Stimulated activated CD4-positive, alpha-beta T cell treated with anti-CD3 and anti-CD28 coated beads, Interleukin-4, amount 100 ng/mL, for 48 hours (primary cell): ENCODE data around the gene WSCD2.
"Not testable (repeated sequence)": the region's sequence is repeated elsewhere in the genome, so short reads cannot be mapped to it uniquely, and the experiment has no call there.

Experiments
- DNase-seq, 2 donors: peaks; one replicate each; pipeline ENCODE4 v3.0.0-alpha.2; 2020; ENCODE audit warnings: low read depth in 2 of 2

The WSCD2 gene

GRCh38 chr12:108196319-108196718 lies 67.2 kb downstream of the WSCD2 start:
- DNase-seq: no peak

DNA sequence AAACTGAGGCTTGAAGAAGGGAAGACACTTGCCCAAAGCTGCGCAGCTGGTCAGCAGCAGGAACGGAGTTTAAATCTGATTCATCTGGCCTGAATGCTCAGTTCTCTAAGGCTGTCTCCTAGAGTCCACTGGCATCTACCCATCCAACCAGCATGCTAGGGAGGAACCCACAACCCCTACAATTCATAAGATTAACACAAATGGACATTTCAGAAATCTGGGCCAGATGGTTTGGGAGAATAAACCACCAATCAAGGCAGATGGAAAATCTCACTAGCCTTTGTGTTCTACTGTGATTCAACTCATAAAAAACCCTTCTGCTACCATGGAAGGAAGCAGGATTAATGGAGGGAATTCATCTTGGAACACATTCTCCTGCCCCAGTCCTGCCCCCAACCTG lies 67.8 kb downstream of the WSCD2 start:
- DNase-seq: no peak

DNA sequence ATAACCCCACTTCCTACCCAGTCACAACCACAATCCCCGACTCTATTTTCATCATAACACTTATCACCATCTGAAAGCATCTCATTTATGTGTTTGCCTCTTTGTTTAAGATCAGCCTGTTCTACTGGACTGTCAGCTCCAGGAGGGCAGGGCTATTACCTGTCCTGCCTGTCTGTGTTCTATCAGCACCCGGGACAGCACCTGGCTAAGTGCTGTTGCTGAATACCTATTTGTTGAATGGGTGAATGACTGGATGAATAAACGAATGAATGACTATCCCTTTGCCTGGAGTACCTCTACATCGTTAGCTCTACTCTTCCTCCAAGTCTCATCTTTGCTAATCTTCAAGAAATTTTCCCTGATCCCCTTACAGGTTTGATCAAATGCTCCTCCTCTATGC lies 69.0 kb downstream of the WSCD2 start:
- DNase-seq: no peak

DNA sequence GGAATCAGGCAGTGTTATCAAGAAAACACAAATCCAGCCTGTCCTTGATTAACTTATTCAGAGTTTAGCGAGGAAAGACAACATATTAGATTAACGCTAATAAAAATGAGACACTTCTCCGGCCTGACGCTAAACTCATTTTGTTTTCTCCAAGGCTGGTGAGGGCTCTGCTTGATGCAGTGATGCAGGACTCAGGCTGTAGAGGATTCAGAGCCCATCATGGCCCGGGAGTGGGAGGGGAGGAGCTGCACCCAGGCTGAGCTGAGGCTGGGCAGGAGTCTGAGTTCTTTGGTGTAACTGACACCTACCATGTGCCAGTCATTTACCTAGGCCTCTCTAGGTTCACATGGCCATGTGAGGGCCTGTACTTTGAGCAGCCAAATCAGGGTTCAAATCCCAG lies 70.0 kb downstream of the WSCD2 start:
- DNase-seq: no peak

DNA sequence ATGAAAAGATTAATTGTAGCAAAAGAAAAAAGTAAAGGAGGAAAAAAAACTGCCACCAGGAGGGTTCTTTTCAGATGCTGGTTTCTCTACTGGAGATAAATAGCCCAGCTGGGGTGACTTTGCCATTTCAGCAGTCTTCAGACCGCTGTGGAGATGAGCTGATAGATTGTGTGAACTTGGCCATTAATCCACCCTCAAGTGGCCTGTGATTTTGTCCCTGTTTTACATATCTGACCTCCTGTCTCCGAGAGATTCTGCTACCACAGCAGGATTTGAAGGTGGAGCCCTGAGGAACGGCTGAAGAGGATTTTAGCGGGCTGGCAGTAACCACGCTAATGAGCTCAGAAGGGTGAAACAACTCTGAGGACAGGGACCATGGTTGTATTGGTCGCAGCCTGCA lies 72.7 kb downstream of the WSCD2 start:
- DNase-seq: no peak

GRCh38 chr12:108204117-108204987 lies 75.3 kb downstream of the WSCD2 start:
- DNase-seq: no peak

GRCh38 chr12:108205864-108206263 lies 76.8 kb downstream of the WSCD2 start:
- DNase-seq: no peak

GRCh38 chr12:108207791-108208730 lies 79.0 kb downstream of the WSCD2 start:
- no peak for DNase-seq

GRCh38 chr12:108210001-108210400 lies 80.9 kb downstream of the WSCD2 start:
- DNase-seq: no peak

DNA sequence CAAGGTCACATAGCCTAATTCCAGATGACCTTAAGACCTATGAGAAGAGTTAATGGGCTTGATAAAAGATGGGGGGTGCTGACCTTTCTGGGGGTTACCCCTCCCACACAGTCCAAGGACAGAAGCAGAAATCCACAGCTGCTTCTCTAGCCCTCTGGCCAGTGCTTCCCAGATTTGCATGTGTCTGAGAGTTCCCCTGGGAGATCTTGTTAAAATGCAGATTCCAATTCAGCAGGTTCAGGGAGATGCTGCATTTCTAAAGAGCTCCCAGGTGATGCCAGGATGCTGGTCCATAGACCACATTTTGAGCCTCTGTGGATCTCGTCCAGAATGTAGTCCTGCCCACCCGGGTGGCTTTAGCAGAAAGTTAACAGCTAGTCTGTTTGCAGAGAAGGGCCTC lies 82.1 kb downstream of the WSCD2 start:
- no peak for DNase-seq

GRCh38 chr12:108213871-108214445 lies 84.9 kb downstream of the WSCD2 start:
- DNase-seq: no peak

- no peak for DNase-seq
These were observed 85.4 kb downstream of the WSCD2 start for GRCh38 chr12:108214486-108214885.

GRCh38 chr12:108215458-108215857 lies 86.4 kb downstream of the WSCD2 start:
- DNase-seq: no peak

- no peak for DNase-seq
These were observed 89.8 kb downstream of the WSCD2 start for GRCh38 chr12:108218921-108219320.

DNA sequence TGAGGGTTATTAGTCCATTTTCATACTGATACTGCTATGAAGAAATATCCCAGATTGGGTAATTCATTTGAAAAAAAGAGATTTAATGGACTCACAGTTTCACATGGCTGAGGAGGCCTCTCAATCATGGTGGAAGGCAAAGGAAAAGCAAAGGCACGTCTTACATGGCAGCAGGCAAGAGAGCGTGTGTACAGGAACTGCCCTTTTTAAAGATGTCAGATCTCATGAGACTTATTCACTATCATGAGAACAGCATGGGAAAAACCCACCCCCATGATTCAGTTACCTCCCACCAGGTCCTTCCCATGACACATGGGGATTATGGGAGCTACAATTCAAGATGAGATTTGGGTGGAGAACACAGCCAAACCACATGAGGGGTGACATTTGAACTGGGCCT lies 96.0 kb downstream of the WSCD2 start:
- DNase-seq: not testable (repeated sequence)

DNA sequence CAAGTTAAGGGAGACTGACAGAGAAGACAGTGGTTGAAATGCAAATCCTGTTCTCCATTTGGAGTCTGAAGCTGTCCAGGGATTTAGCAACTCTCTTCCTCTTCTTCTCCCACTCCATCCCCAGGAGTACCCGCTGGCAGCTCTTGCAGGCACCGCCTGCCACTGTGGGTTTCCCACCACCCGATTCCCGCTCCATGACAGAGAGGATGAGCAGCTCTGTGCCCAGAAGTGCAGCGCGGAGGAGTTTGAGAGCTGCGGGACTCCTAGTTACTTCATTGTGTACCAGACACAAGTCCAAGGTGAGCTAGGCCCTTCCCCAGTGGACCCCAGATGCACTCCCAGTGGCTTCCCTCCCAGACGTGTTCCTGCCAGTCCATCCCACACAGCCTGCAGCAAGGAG lies 97.8 kb downstream of the WSCD2 start:
- DNase-seq: no peak

GRCh38 chr12:108228746-108229145 lies 99.7 kb downstream of the WSCD2 start:
- DNase-seq: no peak

DNA sequence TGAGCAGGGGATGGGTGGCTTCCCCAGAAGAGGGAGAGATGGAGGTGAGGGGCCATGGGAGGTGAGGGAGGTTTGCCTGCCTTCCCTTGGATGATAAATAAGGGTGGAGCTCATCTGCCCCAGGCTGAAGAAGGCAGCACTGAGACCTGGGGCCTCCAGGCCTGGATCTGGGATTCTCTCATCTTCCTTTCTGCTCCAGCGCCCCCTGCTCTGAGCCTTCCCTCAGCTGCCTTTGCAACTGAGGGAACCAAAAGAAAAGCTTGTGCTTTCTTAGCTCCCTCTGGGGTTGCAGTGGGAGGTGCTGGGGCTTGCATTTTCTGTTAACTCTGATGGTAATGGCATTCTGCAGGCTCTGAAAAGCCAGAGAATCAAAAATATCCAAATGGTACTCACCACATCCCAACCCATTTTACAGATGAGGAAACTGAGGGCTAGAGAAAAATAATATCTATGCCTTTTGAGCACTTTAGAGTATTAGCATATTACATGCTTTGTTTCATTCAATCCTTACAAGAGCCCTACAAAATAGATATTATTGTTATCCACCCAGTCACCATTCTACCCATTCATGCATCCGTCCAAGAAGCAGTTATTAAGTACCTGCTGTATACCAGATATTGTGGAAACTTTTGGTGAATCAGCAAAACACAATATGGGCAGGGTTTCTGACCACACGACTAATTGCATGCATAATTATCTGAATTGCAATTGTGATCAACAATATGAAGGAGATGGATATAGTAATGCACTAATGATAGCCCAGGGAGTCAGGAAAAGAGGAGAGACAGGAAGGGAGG lies 102.2 kb downstream of the WSCD2 start:
- DNase-seq: no peak

DNA sequence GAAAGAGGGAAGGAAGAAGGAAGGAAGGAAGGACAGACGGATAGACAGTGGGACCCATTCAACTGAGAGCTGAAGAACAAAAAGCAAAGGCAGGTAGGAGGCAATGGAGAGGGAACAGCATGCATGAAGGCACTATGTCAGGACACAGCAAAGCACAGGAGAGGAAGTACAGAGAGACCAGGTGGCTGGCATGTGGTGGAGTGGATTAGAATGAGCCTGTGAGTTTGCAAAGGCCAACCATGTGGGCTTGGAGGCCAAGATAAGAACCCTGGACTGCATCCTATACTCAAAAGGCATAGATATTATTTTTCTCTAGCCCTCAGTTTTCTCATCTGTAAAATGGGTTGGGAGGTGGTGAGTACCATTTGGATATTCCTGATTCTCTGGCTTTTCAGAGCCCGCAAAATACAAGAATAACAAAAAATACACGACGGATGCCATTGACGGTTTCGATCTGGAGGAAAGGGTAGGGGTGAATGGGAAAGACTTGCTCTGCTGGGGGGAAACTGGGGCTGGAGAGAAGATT lies 102.9 kb downstream of the WSCD2 start:
- DNase-seq: no peak

DNA sequence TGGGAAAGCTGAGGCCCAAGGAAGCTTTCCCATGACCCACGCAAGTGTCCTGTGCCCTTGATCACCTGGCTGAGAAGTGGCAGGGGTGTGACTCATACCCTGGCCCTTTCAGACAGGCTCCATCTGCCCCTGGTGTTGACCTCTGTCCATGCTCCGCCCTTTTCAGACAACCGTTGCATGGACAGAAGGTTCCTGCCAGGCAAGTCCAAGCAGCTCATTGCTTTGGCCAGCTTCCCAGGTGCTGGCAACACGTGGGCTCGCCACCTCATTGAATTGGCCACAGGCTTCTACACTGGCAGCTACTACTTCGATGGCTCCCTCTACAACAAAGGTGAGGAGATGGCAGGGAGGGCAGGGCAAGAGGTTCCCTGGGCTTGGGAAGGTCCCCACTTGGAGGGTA lies 103.5 kb downstream of the WSCD2 start:
- DNase-seq: no peak

DNA sequence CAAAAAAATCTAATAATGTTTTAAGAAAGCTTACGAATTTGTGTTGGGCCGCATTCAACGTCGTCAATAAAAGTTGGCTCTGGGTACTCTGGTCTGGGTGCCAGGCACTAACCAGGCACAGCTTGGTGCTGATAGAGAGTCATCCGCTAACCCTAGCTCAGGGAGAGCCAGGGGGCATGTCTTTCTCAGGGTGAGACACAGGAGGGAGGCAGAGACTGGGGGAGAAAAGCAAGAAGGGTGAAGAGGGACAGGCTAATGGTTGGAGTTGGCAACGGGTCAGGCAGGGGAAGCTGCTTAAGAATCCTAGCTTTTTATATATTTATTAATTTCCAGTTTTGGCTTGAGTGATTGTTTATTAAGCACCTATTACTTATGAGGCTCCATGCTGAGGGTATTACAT lies 105.1 kb downstream of the WSCD2 start:
- no peak for DNase-seq
